Loucy (cell line): Measurements from ENCODE around the gene BOLL.

ENCODE experiments used
- H2AFZ ChIP-seq: fragments of 200-600 bp; sonication (generic); 2 replicates; pipeline ENCODE4 v1.6.0; 2016; ENCODE audit warnings: antibody characterized with exemption, mild to moderate bottlenecking, low read length, moderate library complexity
- H3F3A ChIP-seq: fragments of 200-600 bp; 2 replicates; pipeline ENCODE4 v1.6.0; 2016; ENCODE audit warnings: antibody characterized with exemption, low read depth, mild to moderate bottlenecking
- H3K27me3 ChIP-seq: fragments of 200-600 bp; sonication (generic); 2 replicates; pipeline ENCODE4 v1.6.1; 2014; ENCODE audit warnings: low read length, mild to moderate bottlenecking; ENCODE audit not compliant: insufficient read depth, poor library complexity, severe bottlenecking
- H3K36me3 ChIP-seq: fragments of 200-600 bp; sonication (generic); 2 replicates; pipeline ENCODE4 v1.6.1; 2016; ENCODE audit warnings: low read length; ENCODE audit not compliant: insufficient read depth
- H3K4me1 ChIP-seq: fragments of 200-600 bp; sonication (generic); 2 replicates; pipeline ENCODE4 v1.5.1; 2014; ENCODE audit warnings: low read length, mild to moderate bottlenecking; ENCODE audit not compliant: insufficient read depth, poor library complexity, severe bottlenecking
- H3K4me2 ChIP-seq: fragments of 200-600 bp; sonication (generic); 2 replicates; pipeline ENCODE4 v1.6.0; 2014; ENCODE audit warnings: antibody characterized with exemption, low read length, low read depth, mild to moderate bottlenecking; ENCODE audit not compliant: poor library complexity, severe bottlenecking
- H3K4me3 ChIP-seq: fragments of 200-600 bp; sonication (generic); 2 replicates; pipeline ENCODE4 v1.5.1; 2014; ENCODE audit warnings: low read length, mild to moderate bottlenecking, mixed read lengths; ENCODE audit not compliant: poor library complexity, severe bottlenecking
- H3K79me2 ChIP-seq: fragments of 200-600 bp; sonication (generic); 2 replicates; pipeline ENCODE4 v1.6.1; 2014; ENCODE audit warnings: low read length; ENCODE audit not compliant: insufficient read depth
- H3K9ac ChIP-seq: fragments of 200-600 bp; sonication (generic); 2 replicates; pipeline ENCODE4 v1.6.0; 2014; ENCODE audit warnings: mild to moderate bottlenecking, low read depth, low read length, moderate library complexity; ENCODE audit not compliant: poor library complexity, severe bottlenecking
- H3K9me2 ChIP-seq: fragments of 200-600 bp; sonication (generic); replicated peaks from 2 replicates; pipeline ENCODE4 v1.6.1; 2016; ENCODE audit warnings: low read depth, low read length, mixed read lengths
- H3K9me3 ChIP-seq: fragments of 200-600 bp; sonication (generic); 2 replicates; pipeline ENCODE4 v1.6.1; 2014; ENCODE audit warnings: mild to moderate bottlenecking, antibody characterized with exemption, low read length, low read depth; ENCODE audit not compliant: insufficient read depth
- H4K20me1 ChIP-seq: fragments of 200-600 bp; sonication (generic); 2 replicates; pipeline ENCODE4 v1.6.0; 2014; ENCODE audit warnings: antibody characterized with exemption, low read length, mild to moderate bottlenecking; ENCODE audit not compliant: insufficient read depth, poor library complexity, severe bottlenecking
- CTCF ChIP-seq: fragments of 200-600 bp; sonication (generic); conservative IDR thresholded peaks from 2 replicates; pipeline ENCODE4 v1.5.1; 2014; ENCODE audit warnings: mild to moderate bottlenecking, antibody characterized with exemption, low read length
- EZH2phosphoT487 ChIP-seq: fragments of 200-600 bp; IDR thresholded peaks from 2 replicates; pipeline ENCODE4 v1.6.1; 2018; ENCODE audit warnings: antibody characterized with exemption, mild to moderate bottlenecking, moderate library complexity, borderline replicate concordance

Gene BOLL

GRCh38 chr2:197809064-197809463, 23.9 kb upstream of the BOLL start:
- H3K4me2 ChIP-seq = peak overlapping the region; percentile 43
- TF ChIP-seq CTCF (no peak), EZH2phosphoT487 (no peak)

GRCh38 chr2:197805715-197806633, 20.9 kb upstream of the BOLL start:
- Histone ChIP-seq H3K79me2 (no peaks in the 10 kb centered on the region), H3K4me3 (peak overlapping the region; percentile 76), H4K20me1 (no peaks in the 10 kb centered on the region), H3K4me2 (peak overlapping the region; percentile 82), H3K4me1 (peaks cover 20% of the 10 kb centered on the region), H3K36me3 (no peaks in the 10 kb centered on the region), H3K9ac (no peak overlapping the region), H3K9me3 (no peaks in the 10 kb centered on the region), H3K9me2 (no peaks in the 10 kb centered on the region), H2AFZ (no peak overlapping the region), H3K27me3 (no peaks in the 10 kb centered on the region), H3F3A (no peaks in the 10 kb centered on the region)
- TF ChIP-seq EZH2phosphoT487 = no peak
- TF ChIP-seq CTCF = no peak

More at GRCh38 chr2:197809064-197809463, 23.9 kb upstream of the BOLL start:
- peak overlapping the region; percentile 30 for H3K4me3 ChIP-seq
- peak overlapping the region; percentile 27 for H2AFZ ChIP-seq
- H3K27me3 ChIP-seq = no peaks in the 10 kb centered on the region
- no peaks in the 10 kb centered on the region for H4K20me1 ChIP-seq
- no peaks in the 10 kb centered on the region for H3K79me2 ChIP-seq
- peaks cover 16% of the 10 kb centered on the region for H3K4me1 ChIP-seq
- no peaks in the 10 kb centered on the region for H3K9me2 ChIP-seq
- H3K36me3 ChIP-seq = no peaks in the 10 kb centered on the region
- no peaks in the 10 kb centered on the region for H3F3A ChIP-seq
- H3K9me3 ChIP-seq = no peaks in the 10 kb centered on the region
- no peak overlapping the region for H3K9ac ChIP-seq

- H3K27me3 ChIP-seq = no peaks in the 10 kb centered on the region
- H3K79me2 ChIP-seq = no peaks in the 10 kb centered on the region
Observed at GRCh38 chr2:197804758-197805714, 19.9 kb upstream of the BOLL start.

More at GRCh38 chr2:197804758-197805714, 19.9 kb upstream of the BOLL start:
- no peaks in the 10 kb centered on the region for H3K9me2 ChIP-seq
- H3K36me3 ChIP-seq = no peaks in the 10 kb centered on the region
- TF ChIP-seq EZH2phosphoT487 = no peak
- peak; percentile 12; the same call in 1 of the 2 replicates for TF ChIP-seq CTCF
- no peaks in the 10 kb centered on the region for H4K20me1 ChIP-seq
- no peaks in the 10 kb centered on the region for H3F3A ChIP-seq
- peak overlapping the region; percentile 82 for H3K4me2 ChIP-seq
- H3K4me3 ChIP-seq = peak overlapping the region; percentile 76
- H3K4me1 ChIP-seq = peaks cover 20% of the 10 kb centered on the region
- H2AFZ ChIP-seq = peak overlapping the region; percentile 90; the same call in 1 of the 2 replicates
- peak overlapping the region; percentile 32 for H3K9ac ChIP-seq
- no peaks in the 10 kb centered on the region for H3K9me3 ChIP-seq
